ENCODE data around the gene LSAMP. TPM values are rescaled to one million over a fixed set of nuclear protein-coding genes. Genes with fewer than 3 reads are reported as not detected.

LSAMP gene
- total RNA-seq, 6 donors from 2014 or later, result 7.1 to 28.1 (median 13.4) TPM

- no peak overlapping the region for H3K27ac ChIP-seq
- TF ChIP-seq POLR2AphosphoS5 (IDR thresholded peaks at IDR 0.05), result no peak
- 57 to 77% methylated on average over 1 of the region's 1 CpG for WGBS, 2 donors
- no peak overlapping the region for H3K4me3 ChIP-seq
- no peaks in the 10 kb centered on the region for H3K9me3 ChIP-seq
- H3K36me3 ChIP-seq, result no peaks in the 10 kb centered on the region
- no peaks in the 10 kb centered on the region for H3K27me3 ChIP-seq
- ATAC-seq (ENCODE audit: low FRiP score in 2 of 2), result no peak
- no peak for DNase-seq
- peaks cover 0 to 3% (median 0%) of the 10 kb centered on the region in 4 donors for H3K4me1 ChIP-seq
Observed at GRCh38 chr3:116247605-116248004, 197.7 kb downstream of the LSAMP start.

- Histone ChIP-seq H3K36me3 (no peaks in the 10 kb centered on the region), H3K9me3 (no peaks in the 10 kb centered on the region), H3K4me3 (no peak overlapping the region), H3K27me3 (no peaks in the 10 kb centered on the region), H3K4me1 (no peaks in the 10 kb centered on the region), H3K27ac (no peak overlapping the region)
- no peak for DNase-seq
- WGBS, 2 donors, result 84 to 89% methylated on average over 7 of the region's 7 CpGs
- ATAC-seq (ENCODE audit: low FRiP score in 2 of 2), result no peak
- TF ChIP-seq POLR2A (IDR thresholded peaks at IDR 0.05), result no peak
- no peak for TF ChIP-seq CTCF (IDR thresholded peaks at IDR 0.05)
- TF ChIP-seq POLR2AphosphoS5 (IDR thresholded peaks at IDR 0.05), result no peak
- no peak for TF ChIP-seq EP300 (IDR thresholded peaks at IDR 0.05)
Observed at GRCh38 chr3:116246406-116246980, 198.8 kb downstream of the LSAMP start.

- no peaks in the 10 kb centered on the region for H3K4me1 ChIP-seq
- no peak for DNase-seq
- H3K9me3 ChIP-seq, result no peaks in the 10 kb centered on the region
- TF ChIP-seq CTCF (IDR thresholded peaks at IDR 0.05) (no peak), POLR2A (IDR thresholded peaks at IDR 0.05) (no peak), POLR2AphosphoS5 (IDR thresholded peaks at IDR 0.05) (no peak), EP300 (IDR thresholded peaks at IDR 0.05) (no peak)
- H3K27ac ChIP-seq, result no peak overlapping the region
- WGBS, 2 donors, result 64 to 77% methylated on average over 2 of the region's 2 CpGs
- no peak overlapping the region for H3K4me3 ChIP-seq
- H3K27me3 ChIP-seq, result no peaks in the 10 kb centered on the region
- no peaks in the 10 kb centered on the region for H3K36me3 ChIP-seq
- ATAC-seq (ENCODE audit: low FRiP score in 2 of 2), result no peak
Observed at GRCh38 chr3:116242825-116243224, 202.5 kb downstream of the LSAMP start.

- no peak for ATAC-seq (ENCODE audit: low FRiP score in 2 of 2)
- no peaks in the 10 kb centered on the region for H3K4me1 ChIP-seq
- DNase-seq, result no peak
- H3K27me3 ChIP-seq, result no peaks in the 10 kb centered on the region
- 84% methylated on average over 3 of the region's 3 CpGs for WGBS, 2 donors
- no peak for TF ChIP-seq CTCF (IDR thresholded peaks at IDR 0.05)
- no peak for TF ChIP-seq POLR2A (IDR thresholded peaks at IDR 0.05)
- TF ChIP-seq POLR2AphosphoS5 (IDR thresholded peaks at IDR 0.05), result no peak
- no peak for TF ChIP-seq EP300 (IDR thresholded peaks at IDR 0.05)
- H3K36me3 ChIP-seq, result no peaks in the 10 kb centered on the region
- H3K4me3 ChIP-seq, result no peak overlapping the region
- H3K9me3 ChIP-seq, result no peaks in the 10 kb centered on the region
- H3K27ac ChIP-seq, result no peak overlapping the region
Observed at GRCh38 chr3:116241677-116242076, 203.6 kb downstream of the LSAMP start.

GRCh38 chr3:116240261-116240660, 205.0 kb downstream of the LSAMP start:
- no peaks in the 10 kb centered on the region for H3K27me3 ChIP-seq
- 0 to 2% methylated on average over 1 of the region's 1 CpG for WGBS, 2 donors

More at GRCh38 chr3:116240261-116240660, 205.0 kb downstream of the LSAMP start:
- ATAC-seq (ENCODE audit: low FRiP score in 2 of 2) (no peak), DNase-seq (no peak)
- Histone ChIP-seq H3K36me3 (no peaks in the 10 kb centered on the region), H3K27ac (no peak overlapping the region), H3K9me3 (no peaks in the 10 kb centered on the region), H3K4me3 (no peak overlapping the region), H3K4me1 (no peaks in the 10 kb centered on the region)
- TF ChIP-seq EP300 (IDR thresholded peaks at IDR 0.05), result no peak
- no peak for TF ChIP-seq POLR2A (IDR thresholded peaks at IDR 0.05)
- no peak for TF ChIP-seq CTCF (IDR thresholded peaks at IDR 0.05)
